ENCODE data around the gene RRBP1.

The RRBP1 gene

GRCh38 chr20:17720755-17721154 is 38.7 kb upstream of the RRBP1 start:
- Histone ChIP-seq H2AFZ (ENCODE audit: low read depth, low read length) (no peak overlapping the region), H3K4me2 (ENCODE audit: insufficient read depth, low read length) (no peak overlapping the region), H3K27me3 (ENCODE audit: insufficient read depth, low read length, poor library complexity) (peaks cover 6% of the 10 kb centered on the region), H3K79me2 (ENCODE audit: insufficient read depth, low read length) (no peaks in the 10 kb centered on the region), H3K4me3 (ENCODE audit: low read depth in 1 of 2, low read length in 2 of 2) (no peak overlapping the region), H3K36me3 (ENCODE audit: insufficient read depth, low read length) (no peaks in the 10 kb centered on the region), H4K20me1 (ENCODE audit: insufficient read depth, low read length) (no peaks in the 10 kb centered on the region), H3K9ac (ENCODE audit: low read depth, low read length) (no peak overlapping the region), H3K27ac (ENCODE audit: low read length) (no peak overlapping the region), H3K4me1 (ENCODE audit: insufficient read depth, low read length) (no peaks in the 10 kb centered on the region), H3K9me3 (ENCODE audit: insufficient read depth, low read length, severe bottlenecking) (no peaks in the 10 kb centered on the region)
- TF ChIP-seq EZH2 (IDR thresholded peaks at IDR 0.05; ENCODE audit: borderline replicate concordance, low read depth, low read length, severe bottlenecking) (no peak), CTCF (IDR thresholded peaks at IDR 0.05; ENCODE audit: borderline replicate concordance, extremely low read depth, low read length, poor library complexity, severe bottlenecking) (no peak)
- no peak for DNase-seq
- ATAC-seq (ENCODE audit: insufficient read depth, low read depth): no peak

- Histone ChIP-seq H3K4me2 (ENCODE audit: insufficient read depth, low read length) (no peak overlapping the region), H3K4me1 (ENCODE audit: insufficient read depth, low read length) (no peaks in the 10 kb centered on the region), H3K9me3 (ENCODE audit: insufficient read depth, low read length, severe bottlenecking) (no peaks in the 10 kb centered on the region), H4K20me1 (ENCODE audit: insufficient read depth, low read length) (no peaks in the 10 kb centered on the region), H3K9ac (ENCODE audit: low read depth, low read length) (no peak overlapping the region), H3K27ac (ENCODE audit: low read length) (no peak overlapping the region), H3K27me3 (ENCODE audit: insufficient read depth, low read length, poor library complexity) (peaks cover 10% of the 10 kb centered on the region), H2AFZ (ENCODE audit: low read depth, low read length) (no peak overlapping the region), H3K4me3 (ENCODE audit: low read depth in 1 of 2, low read length in 2 of 2) (no peak overlapping the region), H3K79me2 (ENCODE audit: insufficient read depth, low read length) (no peaks in the 10 kb centered on the region), H3K36me3 (ENCODE audit: insufficient read depth, low read length) (no peaks in the 10 kb centered on the region)
- DNase-seq: no peak
- TF ChIP-seq EZH2 (IDR thresholded peaks at IDR 0.05; ENCODE audit: borderline replicate concordance, low read depth, low read length, severe bottlenecking): no peak
- TF ChIP-seq CTCF (IDR thresholded peaks at IDR 0.05; ENCODE audit: borderline replicate concordance, extremely low read depth, low read length, poor library complexity, severe bottlenecking): no peak
- no peak for ATAC-seq (ENCODE audit: insufficient read depth, low read depth)
Observed at GRCh38 chr20:17716331-17716730, 34.3 kb upstream of the RRBP1 start.

- H3K4me3 ChIP-seq (ENCODE audit: low read depth in 1 of 2, low read length in 2 of 2): no peak overlapping the region
- TF ChIP-seq CTCF (IDR thresholded peaks at IDR 0.05; ENCODE audit: borderline replicate concordance, extremely low read depth, low read length, poor library complexity, severe bottlenecking) (no peak), EZH2 (IDR thresholded peaks at IDR 0.05; ENCODE audit: borderline replicate concordance, low read depth, low read length, severe bottlenecking) (no peak)
- no peak overlapping the region for H3K9ac ChIP-seq (ENCODE audit: low read depth, low read length)
- no peak for DNase-seq
- H4K20me1 ChIP-seq (ENCODE audit: insufficient read depth, low read length): no peaks in the 10 kb centered on the region
- no peak overlapping the region for H3K4me2 ChIP-seq (ENCODE audit: insufficient read depth, low read length)
- peaks cover 10% of the 10 kb centered on the region for H3K27me3 ChIP-seq (ENCODE audit: insufficient read depth, low read length, poor library complexity)
- ATAC-seq (ENCODE audit: insufficient read depth, low read depth): no peak
- no peaks in the 10 kb centered on the region for H3K36me3 ChIP-seq (ENCODE audit: insufficient read depth, low read length)
- no peaks in the 10 kb centered on the region for H3K79me2 ChIP-seq (ENCODE audit: insufficient read depth, low read length)
- no peak overlapping the region for H2AFZ ChIP-seq (ENCODE audit: low read depth, low read length)
- no peaks in the 10 kb centered on the region for H3K4me1 ChIP-seq (ENCODE audit: insufficient read depth, low read length)
- no peak overlapping the region for H3K27ac ChIP-seq (ENCODE audit: low read length)
- no peaks in the 10 kb centered on the region for H3K9me3 ChIP-seq (ENCODE audit: insufficient read depth, low read length, severe bottlenecking)
Observed at GRCh38 chr20:17715075-17715474, 33.0 kb upstream of the RRBP1 start.

GRCh38 chr20:17714597-17714996 is 32.6 kb upstream of the RRBP1 start:
- H3K79me2 ChIP-seq (ENCODE audit: insufficient read depth, low read length): no peaks in the 10 kb centered on the region
- H3K4me1 ChIP-seq (ENCODE audit: insufficient read depth, low read length): no peaks in the 10 kb centered on the region
- no peak for TF ChIP-seq EZH2 (IDR thresholded peaks at IDR 0.05; ENCODE audit: borderline replicate concordance, low read depth, low read length, severe bottlenecking)
- TF ChIP-seq CTCF (IDR thresholded peaks at IDR 0.05; ENCODE audit: borderline replicate concordance, extremely low read depth, low read length, poor library complexity, severe bottlenecking): no peak
- ATAC-seq (ENCODE audit: insufficient read depth, low read depth) (no peak), DNase-seq (no peak)
- no peak overlapping the region for H3K9ac ChIP-seq (ENCODE audit: low read depth, low read length)
- no peak overlapping the region for H2AFZ ChIP-seq (ENCODE audit: low read depth, low read length)
- peaks cover 10% of the 10 kb centered on the region for H3K27me3 ChIP-seq (ENCODE audit: insufficient read depth, low read length, poor library complexity)
- H3K36me3 ChIP-seq (ENCODE audit: insufficient read depth, low read length): no peaks in the 10 kb centered on the region
- no peaks in the 10 kb centered on the region for H4K20me1 ChIP-seq (ENCODE audit: insufficient read depth, low read length)
- H3K9me3 ChIP-seq (ENCODE audit: insufficient read depth, low read length, severe bottlenecking): no peaks in the 10 kb centered on the region
- H3K4me2 ChIP-seq (ENCODE audit: insufficient read depth, low read length): no peak overlapping the region
- no peak overlapping the region for H3K27ac ChIP-seq (ENCODE audit: low read length)
- no peak overlapping the region for H3K4me3 ChIP-seq (ENCODE audit: low read depth in 1 of 2, low read length in 2 of 2)
